ENCODE data around the gene BPIFB3.

GRCh38 chr20:33062105-33062824, 8.6 kb downstream of the BPIFB3 start:
- TF ChIP-seq ARID2 (IDR thresholded peaks at IDR 0.05) (no peak), ZNF586 (CRISPR knock-in tag; conservative IDR thresholded peaks at IDR 0.05) (no peak), BACH1 (tag; IDR thresholded peaks at IDR 0.05) (no peak), EP300 (IDR thresholded peaks at IDR 0.05; ENCODE audit: low read length) (no peak), FOXO4 (CRISPR knock-in tag; IDR thresholded peaks at IDR 0.05) (no peak), CHD4 (IDR thresholded peaks at IDR 0.05; ENCODE audit: insufficient read depth, insufficient replicate concordance, low read depth, low read length, poor library complexity, severe bottlenecking) (no peak)
- TF ChIP-seq, protein P1, sequence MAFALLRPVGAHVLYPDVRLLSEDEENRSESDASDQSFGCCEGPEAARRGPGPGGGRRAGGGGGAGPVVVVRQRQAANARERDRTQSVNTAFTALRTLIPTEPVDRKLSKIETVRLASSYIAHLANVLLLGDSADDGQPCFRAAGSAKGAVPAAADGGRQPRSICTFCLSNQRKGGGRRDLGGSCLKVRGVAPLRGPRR (CRISPR knock-in tag; IDR thresholded peaks at IDR 0.05), result no peak
